ENCODE results near the gene GNPDA1.
"Not testable (repeated sequence)": the region's sequence is repeated elsewhere in the genome, so short reads cannot be mapped to it uniquely, and the experiment has no call there.

GNPDA1 gene

DNA sequence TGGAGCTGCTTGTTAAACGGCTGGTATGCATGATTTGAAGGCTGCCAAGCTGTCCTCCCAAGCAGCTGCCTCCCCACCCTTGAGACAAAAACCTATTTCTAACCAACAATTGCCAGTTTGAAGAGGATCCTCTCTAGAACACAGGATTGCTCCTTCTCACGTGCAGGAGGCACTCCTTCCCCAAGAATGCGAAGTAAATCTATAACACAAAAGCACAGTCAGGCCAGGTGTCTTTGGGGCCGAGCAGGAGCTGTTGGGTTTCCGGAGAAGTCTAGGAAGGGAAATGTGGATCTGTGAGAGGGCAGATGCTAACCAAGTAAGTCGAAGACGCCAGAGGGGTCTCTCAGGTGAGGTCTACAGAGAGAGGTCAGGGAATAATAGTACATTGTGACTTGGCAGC, 35.4 kb upstream of the GNPDA1 start:
- TF ChIP-seq, protein P1, sequence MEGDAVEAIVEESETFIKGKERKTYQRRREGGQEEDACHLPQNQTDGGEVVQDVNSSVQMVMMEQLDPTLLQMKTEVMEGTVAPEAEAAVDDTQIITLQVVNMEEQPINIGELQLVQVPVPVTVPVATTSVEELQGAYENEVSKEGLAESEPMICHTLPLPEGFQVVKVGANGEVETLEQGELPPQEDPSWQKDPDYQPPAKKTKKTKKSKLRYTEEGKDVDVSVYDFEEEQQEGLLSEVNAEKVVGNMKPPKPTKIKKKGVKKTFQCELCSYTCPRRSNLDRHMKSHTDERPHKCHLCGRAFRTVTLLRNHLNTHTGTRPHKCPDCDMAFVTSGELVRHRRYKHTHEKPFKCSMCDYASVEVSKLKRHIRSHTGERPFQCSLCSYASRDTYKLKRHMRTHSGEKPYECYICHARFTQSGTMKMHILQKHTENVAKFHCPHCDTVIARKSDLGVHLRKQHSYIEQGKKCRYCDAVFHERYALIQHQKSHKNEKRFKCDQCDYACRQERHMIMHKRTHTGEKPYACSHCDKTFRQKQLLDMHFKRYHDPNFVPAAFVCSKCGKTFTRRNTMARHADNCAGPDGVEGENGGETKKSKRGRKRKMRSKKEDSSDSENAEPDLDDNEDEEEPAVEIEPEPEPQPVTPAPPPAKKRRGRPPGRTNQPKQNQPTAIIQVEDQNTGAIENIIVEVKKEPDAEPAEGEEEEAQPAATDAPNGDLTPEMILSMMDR (conservative IDR thresholded peaks at IDR 0.05; ENCODE audit: low read depth, low read length): no peak
- DNase-seq (ENCODE audit: low read depth): no peak
- no peak overlapping the region for H3K4me3 ChIP-seq (ENCODE audit: low read length)

DNA sequence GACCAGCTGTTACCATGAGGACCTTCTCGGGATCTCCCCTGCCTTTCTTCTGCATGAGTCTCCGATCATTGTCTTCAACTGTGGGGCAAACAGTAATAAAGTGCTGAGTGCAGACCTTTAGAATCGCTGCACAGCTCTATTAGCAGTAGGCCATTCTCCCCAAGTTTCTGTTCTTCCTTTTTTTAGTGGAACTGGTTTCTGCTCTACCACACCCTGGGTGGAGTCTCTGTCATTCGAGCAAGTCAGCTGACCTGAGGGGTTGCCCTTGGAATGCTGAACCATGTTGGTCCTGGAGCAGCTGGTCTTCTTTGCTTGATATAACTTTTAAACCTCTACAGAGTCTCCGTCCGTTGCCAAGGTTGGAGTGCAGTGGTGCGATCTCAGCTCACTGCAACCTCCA, 33.4 kb upstream of the GNPDA1 start:
- no peak overlapping the region for H3K4me3 ChIP-seq (ENCODE audit: low read length)
- no peak for DNase-seq (ENCODE audit: low read depth)
- TF ChIP-seq, protein P1 (conservative IDR thresholded peaks at IDR 0.05; ENCODE audit: low read depth, low read length): no peak

DNA sequence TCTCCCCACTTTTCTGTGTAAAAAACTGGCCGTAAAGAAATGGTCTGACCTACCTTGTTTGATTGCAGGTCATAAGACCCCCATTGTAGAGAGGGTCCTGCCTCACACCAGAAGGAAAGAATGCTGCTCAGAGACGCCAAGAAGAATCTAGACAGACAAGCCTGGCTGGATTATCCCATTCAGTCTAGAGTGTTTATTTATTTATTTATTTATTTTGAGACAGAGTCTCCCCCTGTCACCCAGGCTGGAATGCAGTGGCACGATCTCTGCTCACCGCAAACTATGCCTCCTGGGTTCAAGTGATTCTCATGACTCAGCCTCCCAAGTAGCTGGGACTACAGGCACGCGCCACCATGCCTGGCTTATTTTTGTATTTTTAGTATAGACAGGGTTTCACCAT, 28.1 kb upstream of the GNPDA1 start:
- not testable (repeated sequence) for DNase-seq (ENCODE audit: low read depth); H3K4me3 ChIP-seq (ENCODE audit: low read length)

DNA sequence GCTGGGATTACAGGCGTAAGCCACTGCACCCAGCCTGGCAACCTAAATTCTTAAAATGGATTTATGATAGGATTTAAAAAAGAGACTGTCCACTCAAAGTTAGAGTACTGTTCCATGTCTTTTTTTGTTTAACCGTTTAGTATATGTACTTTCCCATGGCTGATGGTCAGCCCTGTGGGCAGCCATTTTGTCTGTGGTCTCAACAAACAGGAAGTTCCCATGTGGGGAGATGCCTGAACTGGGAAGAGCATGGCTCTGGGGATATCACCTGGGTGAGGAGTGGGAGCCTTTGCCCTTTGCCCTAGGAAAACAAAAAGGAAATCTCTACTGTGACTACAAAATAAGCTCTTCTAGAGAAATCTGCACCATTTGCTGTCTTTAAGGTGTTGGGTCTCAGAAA, 27.5 kb upstream of the GNPDA1 start:
- DNase-seq (ENCODE audit: low read depth): no peak
- TF ChIP-seq, protein P1 (conservative IDR thresholded peaks at IDR 0.05; ENCODE audit: low read depth, low read length): no peak
- H3K4me3 ChIP-seq (ENCODE audit: low read length): no peak overlapping the region

DNA sequence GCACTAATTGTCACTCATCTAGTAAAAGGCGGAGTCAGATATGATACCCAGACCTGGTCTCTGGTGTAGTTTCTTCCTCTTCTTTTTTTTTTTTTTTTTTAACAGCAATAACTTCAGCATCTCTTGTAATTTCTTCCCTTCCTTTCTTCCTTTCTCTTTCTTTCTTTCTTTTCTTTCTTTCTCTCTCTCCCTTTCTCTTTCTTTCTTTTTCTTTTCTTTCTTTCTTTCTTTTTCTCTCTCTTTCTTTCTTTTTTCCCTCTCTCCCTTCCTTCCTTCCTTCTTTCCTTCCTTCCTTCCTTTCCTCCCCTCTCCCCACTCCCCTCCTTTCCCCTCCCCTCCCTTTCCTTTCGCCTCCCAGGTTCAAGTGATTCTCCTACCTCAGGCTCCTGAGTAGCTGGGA, 25.9 kb upstream of the GNPDA1 start:
- TF ChIP-seq, protein P1 (conservative IDR thresholded peaks at IDR 0.05; ENCODE audit: low read depth, low read length): no peak
- no peak for DNase-seq (ENCODE audit: low read depth)
- H3K4me3 ChIP-seq (ENCODE audit: low read length): no peak overlapping the region

DNA sequence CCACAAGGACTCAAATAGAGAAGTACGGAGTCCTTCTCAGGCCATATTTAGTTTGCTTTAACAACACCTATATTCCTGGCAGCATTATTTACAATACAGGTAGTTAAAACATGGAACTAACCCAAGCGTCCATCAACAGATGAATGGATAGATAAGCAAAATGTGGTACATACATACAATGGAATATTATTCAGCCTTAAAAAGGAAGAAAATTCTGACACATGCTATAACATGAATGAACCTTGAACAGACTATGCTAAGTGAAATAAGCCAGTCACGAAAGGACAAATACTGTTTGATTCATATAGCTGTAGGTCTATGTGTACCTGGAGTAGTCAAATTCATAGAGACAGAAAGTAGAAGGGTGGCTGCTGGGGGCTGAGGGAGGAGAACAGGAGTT, 24.8 kb upstream of the GNPDA1 start:
- DNase-seq (ENCODE audit: low read depth); H3K4me3 ChIP-seq (ENCODE audit: low read length): not testable (repeated sequence)

DNA sequence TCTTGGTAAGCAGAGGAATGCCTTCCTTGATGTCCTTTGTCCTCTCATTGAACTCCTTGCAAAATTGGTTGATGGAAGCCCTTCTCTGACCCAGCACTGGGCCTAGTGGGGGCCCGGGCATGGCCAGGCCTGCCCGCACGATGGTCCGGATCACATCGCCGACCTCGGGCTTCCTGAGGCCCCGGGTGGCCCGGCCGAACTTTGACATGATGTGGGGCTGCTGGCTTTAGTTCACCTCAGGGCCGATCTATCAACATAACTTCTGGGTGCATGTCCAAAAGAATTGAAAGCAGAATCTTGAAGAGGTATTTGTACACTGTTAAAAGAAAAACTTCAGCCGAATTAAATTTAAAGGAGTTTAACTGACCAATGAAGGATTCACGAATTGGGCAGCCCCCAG, 24.1 kb upstream of the GNPDA1 start:
- DNase-seq (ENCODE audit: low read depth): no peak
- no peak overlapping the region for H3K4me3 ChIP-seq (ENCODE audit: low read length)
- TF ChIP-seq, protein P1 (conservative IDR thresholded peaks at IDR 0.05; ENCODE audit: low read depth, low read length): no peak

DNA sequence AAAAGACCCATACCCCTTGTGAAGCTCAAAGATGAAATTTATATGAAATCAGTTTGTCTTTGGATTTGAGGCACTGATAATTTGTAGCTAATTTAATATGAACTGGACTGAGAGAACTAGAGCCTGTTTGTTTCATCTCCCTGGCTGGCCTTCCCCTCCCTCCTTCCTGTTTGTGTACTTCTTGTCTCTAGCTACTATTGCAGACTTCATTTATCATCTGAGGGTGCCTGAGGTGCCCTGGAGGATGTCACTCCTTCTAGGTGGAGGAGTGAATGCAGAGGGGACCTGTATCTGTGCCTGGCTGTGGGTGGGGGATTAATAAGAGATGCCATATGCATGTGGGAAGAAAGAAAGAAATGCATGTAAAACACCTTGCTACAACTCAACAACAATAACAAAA, 22.2 kb upstream of the GNPDA1 start:
- no peak overlapping the region for H3K4me3 ChIP-seq (ENCODE audit: low read length)
- no peak for DNase-seq (ENCODE audit: low read depth)
- TF ChIP-seq, protein P1 (conservative IDR thresholded peaks at IDR 0.05; ENCODE audit: low read depth, low read length): no peak

DNA sequence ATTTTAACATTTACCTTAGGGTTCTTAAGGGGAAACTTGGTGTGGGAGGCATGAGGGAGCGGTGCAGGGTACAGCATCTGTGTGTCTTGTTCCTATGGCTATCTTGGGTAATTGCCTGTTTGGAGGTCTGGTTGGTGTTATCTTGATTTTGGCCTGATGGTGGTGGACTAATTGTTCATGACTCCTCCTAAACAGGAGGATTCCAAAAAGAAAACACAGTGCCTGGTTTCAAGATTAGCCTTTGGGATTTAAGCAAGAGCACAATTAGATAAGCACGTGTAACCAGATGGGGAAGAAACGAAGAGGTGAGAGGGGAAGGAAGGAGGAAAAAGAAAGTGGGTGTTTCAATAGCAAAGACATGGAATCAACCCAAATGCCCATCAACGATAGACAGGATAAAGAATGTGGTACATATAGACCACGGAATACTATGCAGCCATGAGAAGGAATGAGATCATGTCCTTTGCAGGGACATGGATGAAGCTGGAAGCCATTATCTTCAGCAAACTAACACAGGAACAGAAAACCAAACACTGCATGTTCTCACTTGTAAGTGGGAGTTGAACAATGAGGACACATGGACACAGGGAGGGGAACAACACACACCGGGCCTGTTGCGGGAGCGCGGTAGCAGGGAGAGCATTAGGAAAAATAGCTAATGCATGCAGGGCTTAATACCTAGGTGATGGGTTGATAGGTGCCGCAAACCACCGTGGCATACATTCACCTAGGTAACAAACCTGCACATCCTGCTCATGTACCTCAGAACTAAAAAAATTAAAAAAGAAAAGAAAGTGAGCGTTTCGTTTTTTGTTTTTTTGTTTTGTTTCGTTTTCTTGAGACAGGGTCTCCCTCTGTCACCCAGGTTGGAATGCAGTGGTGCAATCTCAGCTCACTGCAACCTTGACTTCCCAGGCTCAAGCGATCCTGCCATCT, 21.1 kb upstream of the GNPDA1 start:
- DNase-seq (ENCODE audit: low read depth); H3K4me3 ChIP-seq (ENCODE audit: low read length): not testable (repeated sequence)

Data from retinal pigment epithelial cell (primary cell).